Brain microvascular endothelial cell (primary cell): ENCODE data around the gene SUSD1.

Experiments
- DNase-seq: peaks from one replicate; pipeline ENCODE4 v3.0.0-alpha.2; 2020
- H3K27ac ChIP-seq: fragments of 250-450 bp; sonication (Bioruptor Pico); 2 replicates; pipeline ENCODE4 v1.5.1; 2020; ENCODE audit warnings: mild to moderate bottlenecking, moderate library complexity
- H3K27me3 ChIP-seq: fragments of 250-450 bp; sonication (Bioruptor Pico); replicated peaks from 2 replicates; pipeline ENCODE4 v1.5.1; 2020; ENCODE audit warnings: mild to moderate bottlenecking
- H3K36me3 ChIP-seq: fragments of 250-450 bp; sonication (Bioruptor Pico); replicated peaks from 2 replicates; pipeline ENCODE4 v1.5.1; 2020; ENCODE audit warnings: mild to moderate bottlenecking
- H3K4me3 ChIP-seq: 2 replicates; pipeline ENCODE4 v1.5.1; 2011; ENCODE audit warnings: low read depth, mild to moderate bottlenecking, control low read depth, low read length, moderate library complexity
- CTCF ChIP-seq: IDR thresholded peaks from 2 replicates; pipeline ENCODE4 v1.5.1; 2011; ENCODE audit warnings: low read depth, mild to moderate bottlenecking, moderate library complexity, low read length, control low read depth, inconsistent platforms; ENCODE audit errors: missing control alignments
- in situ Hi-C: cut with HindIII; loops from 2 replicates; pipeline ENCODE4 v1.10.0; 2017; ENCODE audit warnings: low sequenced_read_pairs, low pct_ligation_motif_present

SUSD1 gene

GRCh38 chr9:112119225-112120029 is 55.7 kb downstream of the SUSD1 start:
- Histone ChIP-seq H3K27ac (no peak overlapping the region), H3K4me3 (no peak overlapping the region), H3K27me3 (no peaks in the 10 kb centered on the region), H3K36me3 (no peaks in the 10 kb centered on the region)
- in situ Hi-C loops, result loop anchor here (25.0 kb wide), 1 partner anchor 243 kb away; no protein-coding TSS in a partner anchor
- no peak for TF ChIP-seq CTCF
- no peak for DNase-seq

- DNase-seq, result no peak
- Histone ChIP-seq H3K27me3 (no peaks in the 10 kb centered on the region), H3K36me3 (no peaks in the 10 kb centered on the region), H3K27ac (no peak overlapping the region), H3K4me3 (no peak overlapping the region)
- no peak for TF ChIP-seq CTCF
- in situ Hi-C loops, result loop anchor here (25.0 kb wide), 1 partner anchor 244 kb away; no protein-coding TSS in a partner anchor
Observed at GRCh38 chr9:112118009-112118408, 57.1 kb downstream of the SUSD1 start.

GRCh38 chr9:112115970-112116753 is 58.9 kb downstream of the SUSD1 start:
- Histone ChIP-seq H3K4me3 (no peak overlapping the region), H3K27ac (no peak overlapping the region), H3K27me3 (no peaks in the 10 kb centered on the region), H3K36me3 (peaks cover under 1% of the 10 kb centered on the region)
- no peak for TF ChIP-seq CTCF
- no peak for DNase-seq
- in situ Hi-C loops, result loop anchor here (25.0 kb wide), 1 partner anchor 246 kb away; no protein-coding TSS in a partner anchor

DNA sequence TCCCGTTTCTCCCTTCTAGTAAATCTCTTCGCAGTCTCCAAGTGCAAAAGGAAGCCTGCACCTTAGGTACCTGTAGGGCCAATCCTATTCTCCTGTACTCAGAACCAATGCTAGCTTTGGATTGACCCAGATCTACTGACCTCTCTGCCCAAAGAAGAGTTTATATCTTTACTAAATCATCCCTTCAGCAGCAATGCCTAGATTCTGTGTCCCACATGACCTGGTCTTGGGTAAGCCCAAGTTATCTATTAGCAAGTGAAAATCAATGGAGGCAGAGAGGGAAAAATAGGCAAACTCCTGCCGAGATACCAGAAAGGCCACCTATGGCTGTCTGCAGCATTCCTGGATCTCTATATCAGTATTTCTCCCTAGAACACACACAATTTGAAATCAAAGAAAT is 60.0 kb downstream of the SUSD1 start:
- DNase-seq, result no peak
- TF ChIP-seq CTCF, result no peak
- Histone ChIP-seq H3K27ac (no peak overlapping the region), H3K27me3 (no peaks in the 10 kb centered on the region), H3K36me3 (peaks cover 2% of the 10 kb centered on the region), H3K4me3 (no peak overlapping the region)
- in situ Hi-C loops, result loop anchor here (25.0 kb wide), 1 partner anchor 247 kb away; no protein-coding TSS in a partner anchor

DNA sequence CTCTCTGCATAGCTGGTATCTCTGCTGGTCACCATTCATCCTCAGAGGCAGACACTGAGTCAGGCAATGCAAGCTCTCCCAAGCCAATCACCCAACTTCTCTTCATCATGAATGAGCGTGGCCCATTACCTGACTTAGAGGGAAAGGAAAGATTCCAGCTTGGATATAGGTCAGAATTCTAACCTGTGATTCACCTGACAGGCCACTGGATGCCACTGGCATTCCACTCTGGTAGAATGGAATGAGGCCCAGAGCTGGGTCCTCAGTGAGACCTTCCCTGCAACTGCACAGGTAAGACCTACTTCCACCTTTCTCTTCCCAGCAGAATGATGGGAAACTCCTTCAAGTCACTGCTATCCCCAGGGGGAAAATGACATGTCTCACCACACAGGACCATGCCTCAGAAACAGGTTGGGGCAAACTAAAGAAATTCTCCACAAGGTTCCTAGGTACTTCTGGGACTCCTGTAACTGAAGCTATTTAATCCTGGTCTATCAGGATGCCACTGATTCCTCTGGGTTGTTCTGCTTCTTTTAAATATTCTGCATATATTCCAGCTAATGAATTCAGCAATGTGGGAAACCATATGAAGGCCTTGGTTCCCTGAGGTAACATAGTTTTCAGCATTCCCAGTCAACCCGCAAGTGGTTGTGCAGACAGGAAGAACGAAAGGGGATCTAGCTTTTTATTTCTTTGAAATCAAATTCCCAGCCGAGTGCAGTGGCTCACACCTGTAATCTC is 62.0 kb downstream of the SUSD1 start:
- peak; percentile 57 for TF ChIP-seq CTCF
- in situ Hi-C loops, result loop anchor here (25.0 kb wide), 1 partner anchor 249 kb away; no protein-coding TSS in a partner anchor
- Histone ChIP-seq H3K27me3 (no peaks in the 10 kb centered on the region), H3K4me3 (no peak overlapping the region), H3K27ac (peak overlapping the region; percentile 78), H3K36me3 (peaks cover 2% of the 10 kb centered on the region)
- peak; percentile 64 for DNase-seq
